ENCODE data around the gene CCDC106.

CCDC106 gene

DNA sequence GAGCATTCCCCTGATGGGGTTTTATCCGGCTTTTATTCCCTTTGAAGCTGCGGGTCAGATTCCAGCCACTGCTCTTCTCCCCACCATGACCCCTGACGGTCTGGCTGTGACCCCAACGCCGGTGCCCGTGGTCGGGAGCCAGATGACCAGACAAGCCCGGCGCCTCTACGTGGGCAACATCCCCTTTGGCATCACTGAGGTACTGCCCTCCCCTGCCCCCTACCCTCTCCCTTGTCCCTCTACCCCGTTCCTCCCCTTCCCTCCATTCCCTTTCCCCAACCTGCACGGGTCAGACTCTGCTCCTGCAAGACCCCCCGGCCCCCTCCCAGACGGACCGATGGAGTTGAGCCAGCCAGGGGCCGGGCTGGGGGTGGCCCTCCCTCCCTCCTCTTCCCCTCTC, 13.0 kb downstream of the CCDC106 start:
- no peak overlapping the region for H3K4me3 ChIP-seq (replicated peaks in 1 of 2; ENCODE audit: low read depth in 2 of 2, low read length in 2 of 2)
- DNase-seq (ENCODE audit: low read depth in 2 of 2) = no peak
- TF ChIP-seq, protein P1, sequence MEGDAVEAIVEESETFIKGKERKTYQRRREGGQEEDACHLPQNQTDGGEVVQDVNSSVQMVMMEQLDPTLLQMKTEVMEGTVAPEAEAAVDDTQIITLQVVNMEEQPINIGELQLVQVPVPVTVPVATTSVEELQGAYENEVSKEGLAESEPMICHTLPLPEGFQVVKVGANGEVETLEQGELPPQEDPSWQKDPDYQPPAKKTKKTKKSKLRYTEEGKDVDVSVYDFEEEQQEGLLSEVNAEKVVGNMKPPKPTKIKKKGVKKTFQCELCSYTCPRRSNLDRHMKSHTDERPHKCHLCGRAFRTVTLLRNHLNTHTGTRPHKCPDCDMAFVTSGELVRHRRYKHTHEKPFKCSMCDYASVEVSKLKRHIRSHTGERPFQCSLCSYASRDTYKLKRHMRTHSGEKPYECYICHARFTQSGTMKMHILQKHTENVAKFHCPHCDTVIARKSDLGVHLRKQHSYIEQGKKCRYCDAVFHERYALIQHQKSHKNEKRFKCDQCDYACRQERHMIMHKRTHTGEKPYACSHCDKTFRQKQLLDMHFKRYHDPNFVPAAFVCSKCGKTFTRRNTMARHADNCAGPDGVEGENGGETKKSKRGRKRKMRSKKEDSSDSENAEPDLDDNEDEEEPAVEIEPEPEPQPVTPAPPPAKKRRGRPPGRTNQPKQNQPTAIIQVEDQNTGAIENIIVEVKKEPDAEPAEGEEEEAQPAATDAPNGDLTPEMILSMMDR (IDR thresholded peaks at IDR 0.05; ENCODE audit: low read depth, low read length) = no peak

DNA sequence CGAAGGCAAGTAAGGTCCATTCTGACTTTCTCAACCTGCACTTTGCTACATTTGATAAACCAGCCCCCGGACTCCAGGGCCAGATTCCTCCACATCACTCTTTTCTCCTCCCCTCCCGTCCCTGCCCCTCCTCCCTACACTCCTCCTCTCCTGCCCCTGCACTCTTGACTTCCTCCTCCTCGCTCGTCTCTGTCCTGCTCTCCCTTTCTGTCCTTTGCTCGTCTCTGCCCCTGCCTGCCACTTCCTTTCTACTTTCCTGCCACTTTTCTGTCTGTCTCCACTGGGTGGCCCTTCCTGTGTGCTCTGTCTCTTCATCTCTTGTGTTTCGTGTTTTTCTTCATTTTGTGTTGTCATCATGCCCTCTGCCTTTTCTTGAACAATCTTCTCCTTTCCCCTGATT, 13.8 kb downstream of the CCDC106 start:
- H3K4me3 ChIP-seq (replicated peaks in 1 of 2; ENCODE audit: low read depth in 2 of 2, low read length in 2 of 2) = no peak overlapping the region
- TF ChIP-seq, protein P1 (IDR thresholded peaks at IDR 0.05; ENCODE audit: low read depth, low read length) = no peak
- no peak for DNase-seq (ENCODE audit: low read depth in 2 of 2)

DNA sequence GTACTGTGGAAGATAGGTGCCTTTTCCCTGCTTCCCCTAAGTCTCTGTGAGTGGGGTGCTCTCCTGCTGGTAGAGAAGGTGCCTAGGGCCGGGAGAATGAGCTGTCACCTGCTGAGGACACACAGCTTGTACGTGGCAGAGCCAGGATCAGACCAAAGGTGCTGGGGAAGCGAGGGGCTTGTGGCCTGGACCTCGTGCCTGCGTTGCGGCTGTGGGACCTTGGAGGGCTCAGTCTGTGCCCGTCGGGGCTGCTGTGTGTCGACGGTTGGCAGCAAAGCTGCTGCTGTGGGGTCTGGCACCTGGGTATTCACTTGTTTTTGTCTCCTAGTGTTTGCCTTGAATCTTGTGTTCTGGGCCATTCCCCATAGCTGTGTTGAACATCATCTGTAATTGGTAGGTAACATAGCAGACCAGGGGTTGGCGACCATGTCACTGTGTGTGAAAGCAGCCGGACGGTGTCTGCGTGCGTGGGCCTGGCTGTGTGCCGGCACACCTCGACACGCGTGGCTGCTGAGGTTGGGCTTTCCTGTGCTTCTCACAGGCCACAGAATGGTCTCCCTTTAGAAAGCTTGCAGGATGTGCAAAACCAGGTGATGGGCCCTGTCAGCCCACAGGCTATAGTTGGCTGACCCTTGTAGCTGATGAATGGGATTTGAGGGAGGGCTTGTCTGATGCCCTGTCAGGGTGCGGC, 16.0 kb downstream of the CCDC106 start:
- H3K4me3 ChIP-seq (replicated peaks in 1 of 2; ENCODE audit: low read depth in 2 of 2, low read length in 2 of 2) = no peak overlapping the region
- TF ChIP-seq, protein P1 (IDR thresholded peaks at IDR 0.05; ENCODE audit: low read depth, low read length) = no peak
- no peak for DNase-seq (ENCODE audit: low read depth in 2 of 2)

DNA sequence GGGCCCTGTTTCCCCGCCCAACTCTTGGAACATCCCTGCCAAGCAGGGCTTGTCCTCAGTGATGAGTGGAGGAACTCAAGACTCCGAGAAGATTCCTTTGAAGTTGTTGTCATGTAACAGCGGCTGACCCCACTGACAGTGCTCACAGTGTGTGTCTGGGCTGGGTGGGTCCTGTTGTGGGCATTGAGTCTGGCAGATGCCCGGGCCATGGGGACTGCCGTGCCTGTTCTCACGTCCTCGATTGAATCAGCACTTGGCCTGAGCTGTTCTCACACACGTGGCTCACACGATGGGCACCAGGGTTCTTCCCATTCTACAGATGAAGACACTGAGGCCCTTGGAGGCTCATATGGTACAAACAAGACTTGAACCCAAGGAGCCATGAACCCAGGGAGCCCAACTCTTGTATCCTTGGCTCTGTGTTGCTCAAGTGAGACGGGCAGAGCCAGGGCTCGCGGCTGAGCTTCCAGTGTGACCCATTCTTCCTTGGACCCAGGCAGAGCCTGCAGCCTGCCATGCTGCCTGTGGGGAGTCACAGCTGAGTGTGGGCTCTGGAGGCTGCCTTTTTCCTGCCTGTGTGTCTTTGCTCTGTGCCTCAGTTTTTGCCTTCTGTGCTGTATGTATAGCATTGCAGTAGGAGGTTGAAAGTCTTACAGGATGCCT, 18.5 kb downstream of the CCDC106 start:
- no peak overlapping the region for H3K4me3 ChIP-seq (replicated peaks in 1 of 2; ENCODE audit: low read depth in 2 of 2, low read length in 2 of 2)
- TF ChIP-seq, protein P1 (IDR thresholded peaks at IDR 0.05; ENCODE audit: low read depth, low read length) = no peak
- DNase-seq (ENCODE audit: low read depth in 2 of 2) = no peak

DNA sequence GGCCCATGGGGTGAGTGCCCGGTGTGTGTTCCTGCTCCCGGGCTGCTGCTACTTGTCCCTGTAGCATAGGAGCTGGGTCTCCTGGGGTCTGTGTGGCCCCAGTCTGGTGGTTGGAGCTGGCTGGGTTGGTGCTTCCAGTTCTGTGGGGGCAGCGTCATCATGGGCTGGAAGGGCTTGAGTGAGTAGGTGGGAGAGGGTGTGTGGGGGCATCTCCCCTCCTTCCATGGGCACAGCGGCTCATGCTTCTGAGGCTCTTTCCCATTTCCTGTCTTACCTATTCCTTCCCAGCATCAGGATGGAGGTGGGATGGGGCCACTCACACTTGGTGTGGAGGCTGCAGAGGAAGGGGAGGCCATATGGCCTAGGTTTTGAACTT, 19.0 kb downstream of the CCDC106 start:
- DNase-seq (ENCODE audit: low read depth in 2 of 2) = no peak
- H3K4me3 ChIP-seq (replicated peaks in 1 of 2; ENCODE audit: low read depth in 2 of 2, low read length in 2 of 2) = no peak overlapping the region
- TF ChIP-seq, protein P1 (IDR thresholded peaks at IDR 0.05; ENCODE audit: low read depth, low read length) = no peak

DNA sequence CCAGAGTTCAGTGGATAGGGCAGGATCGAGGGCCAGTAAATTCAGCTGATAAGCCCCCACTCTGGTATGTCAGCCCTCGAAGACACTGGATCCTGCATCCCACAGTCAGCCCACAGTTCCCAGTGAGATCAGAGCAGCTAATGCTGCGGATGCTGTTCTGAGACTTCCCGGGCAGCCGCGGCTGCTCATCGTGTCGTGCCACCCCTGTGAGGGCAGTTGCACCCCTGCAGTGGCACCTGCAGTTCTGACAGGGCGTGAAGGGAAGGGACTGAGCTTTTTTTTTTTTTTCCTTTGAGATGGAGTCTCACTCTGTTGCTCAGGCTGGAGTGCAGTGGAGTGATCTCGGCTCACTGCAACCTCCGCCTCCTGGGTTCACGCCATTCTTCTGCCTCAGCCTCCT, 19.5 kb downstream of the CCDC106 start:
- DNase-seq (ENCODE audit: low read depth in 2 of 2) = no peak
- H3K4me3 ChIP-seq (replicated peaks in 1 of 2; ENCODE audit: low read depth in 2 of 2, low read length in 2 of 2) = no peak overlapping the region
- TF ChIP-seq, protein P1 (IDR thresholded peaks at IDR 0.05; ENCODE audit: low read depth, low read length) = no peak

Measured in cardiac fibroblast (primary cell).